Trophoblast cell (in vitro differentiated cells and primary cell): ENCODE results near the gene ZNF397.

Experiments
- DNase-seq, 2 donors: peaks; one replicate each; pipeline ENCODE4 v3.0.0-alpha.2; 2016
- H2AFZ ChIP-seq: 2 replicates; pipeline ENCODE4 v1.6.1; 2013; ENCODE audit warnings: low read length, moderate library complexity, mild to moderate bottlenecking; ENCODE audit not compliant: insufficient read depth, poor library complexity
- H2AK5ac ChIP-seq: 2 replicates; pipeline ENCODE4 v1.6.1; 2013; ENCODE audit warnings: mild to moderate bottlenecking, low read length
- H2BK120ac ChIP-seq: 2 replicates; pipeline ENCODE4 v1.6.1; 2013; ENCODE audit warnings: low read length, mild to moderate bottlenecking, moderate library complexity; ENCODE audit not compliant: insufficient read depth, poor library complexity
- H2BK12ac ChIP-seq: 2 replicates; pipeline ENCODE4 v1.6.1; 2013; ENCODE audit warnings: mild to moderate bottlenecking, low read length, moderate library complexity
- H2BK5ac ChIP-seq: 2 replicates; pipeline ENCODE4 v1.6.1; 2013; ENCODE audit warnings: low read length, low read depth, moderate library complexity, mild to moderate bottlenecking; ENCODE audit not compliant: poor library complexity
- H3K14ac ChIP-seq: 2 replicates; pipeline ENCODE4 v1.6.1; 2013; ENCODE audit warnings: mild to moderate bottlenecking, low read length
- H3K18ac ChIP-seq: 2 replicates; pipeline ENCODE4 v1.6.1; 2013; ENCODE audit warnings: mild to moderate bottlenecking, low read length
- H3K23ac ChIP-seq: 2 replicates; pipeline ENCODE4 v1.6.1; 2013; ENCODE audit warnings: low read length
- H3K27ac ChIP-seq: 2 replicates; pipeline ENCODE4 v1.5.1; 2013; ENCODE audit warnings: low read depth, mild to moderate bottlenecking, inconsistent platforms, low read length, moderate library complexity
- H3K27me3 ChIP-seq: 2 replicates; pipeline ENCODE4 v1.6.1; 2013; ENCODE audit warnings: inconsistent platforms, mild to moderate bottlenecking, low read length, moderate library complexity; ENCODE audit not compliant: insufficient read depth
- H3K36me3 ChIP-seq, 2 experiments: 1 replicate in 1 of 2; 2 replicates in 1 of 2; pipeline ENCODE4 v1.6.1; 2013; ENCODE audit warnings: low read length in 2 of 2, mild to moderate bottlenecking in 2 of 2, moderate library complexity in 1 of 2; ENCODE audit not compliant: insufficient read depth in 2 of 2, control insufficient read depth in 1 of 2
- H3K4ac ChIP-seq: 2 replicates; pipeline ENCODE4 v1.6.1; 2013; ENCODE audit warnings: low read depth, mild to moderate bottlenecking, low read length, moderate library complexity
- H3K4me1 ChIP-seq, 2 experiments: 1 replicate in 1 of 2; 2 replicates in 1 of 2; pipeline ENCODE4 v1.6.1; 2013; ENCODE audit warnings: low read length in 2 of 2, mild to moderate bottlenecking in 2 of 2, moderate library complexity in 1 of 2; ENCODE audit not compliant: insufficient read depth in 2 of 2, control insufficient read depth in 1 of 2
- H3K4me2 ChIP-seq: 2 replicates; pipeline ENCODE4 v1.6.1; 2013; ENCODE audit warnings: inconsistent platforms, mild to moderate bottlenecking, low read length, moderate library complexity
- H3K4me3 ChIP-seq: 2 replicates; pipeline ENCODE4 v1.5.1; 2013; ENCODE audit warnings: mild to moderate bottlenecking, low read depth, low read length, inconsistent platforms
- H3K79me1 ChIP-seq: one replicate; pipeline ENCODE4 v1.6.1; 2013; ENCODE audit warnings: low read length
- H3K79me2 ChIP-seq: 2 replicates; pipeline ENCODE4 v1.6.1; 2013; ENCODE audit warnings: low read length, mild to moderate bottlenecking; ENCODE audit not compliant: control insufficient read depth, insufficient read depth, poor library complexity
- H3K9ac ChIP-seq: 2 replicates; pipeline ENCODE4 v1.6.1; 2013; ENCODE audit warnings: mild to moderate bottlenecking, low read length
- H3K9me3 ChIP-seq: 2 replicates; pipeline ENCODE4 v1.6.1; 2013; ENCODE audit warnings: low read depth, mild to moderate bottlenecking, control low read depth, inconsistent platforms, low read length; ENCODE audit not compliant: insufficient read depth
- H4K12ac ChIP-seq: 2 replicates; pipeline ENCODE4 v1.6.1; 2013; ENCODE audit warnings: low read depth, mild to moderate bottlenecking, low read length, moderate library complexity
- H4K8ac ChIP-seq: 2 replicates; pipeline ENCODE4 v1.6.1; 2013; ENCODE audit warnings: low read depth, mild to moderate bottlenecking, low read length, moderate library complexity
- H4K91ac ChIP-seq: one replicate; pipeline ENCODE4 v1.6.1; 2013; ENCODE audit warnings: low read depth, mild to moderate bottlenecking, low read length, moderate library complexity
- WGBS: extraction: QIAGEN DNeasy Blood & Tissue Kit; methylation state at CpG from one replicate; pipeline ENCODE4 v1.1.7; 2013; ENCODE audit warnings: missing lambda C conversion rate; ENCODE audit not compliant: insufficient read length, insufficient coverage; ENCODE audit errors: extremely low coverage; 5-methylcytosine and 5-hydroxymethylcytosine counted together

The ZNF397 gene

DNA sequence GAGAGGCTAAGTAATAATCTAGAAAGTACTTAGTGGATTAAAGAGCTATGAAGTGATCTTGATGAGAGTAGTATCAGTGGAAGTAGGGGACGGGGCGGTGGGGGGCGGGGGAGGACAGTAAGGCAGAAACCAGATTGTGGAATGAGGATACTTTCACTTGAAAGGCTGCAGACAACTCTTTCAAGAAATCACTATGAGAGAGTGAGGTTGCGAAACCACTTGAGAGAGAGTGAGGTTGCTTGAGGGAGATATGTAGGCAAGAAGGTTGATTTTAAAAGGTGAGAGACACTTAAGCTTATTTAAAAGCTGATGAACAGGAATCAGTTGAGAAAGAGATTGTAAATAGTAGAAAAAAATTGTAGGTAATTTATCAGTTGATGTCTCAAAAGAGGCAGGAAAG is 3.8 kb downstream of the ZNF397 start:
- H3K4me2 ChIP-seq: no peak overlapping the region
- H3K27me3 ChIP-seq: no peaks in the 10 kb centered on the region
- no peak overlapping the region for H2BK5ac ChIP-seq
- H2BK120ac ChIP-seq: no peak overlapping the region
- H3K14ac ChIP-seq: no peak overlapping the region
- H3K18ac ChIP-seq: no peak overlapping the region
- H3K4me1 ChIP-seq: peaks cover 2% of the 10 kb centered on the region in 2 experiments
- DNase-seq: peak in 1 of 2 donors; percentile 61
- WGBS: no CpG with 5 or more reads among the region's 4 CpGs
- no peaks in the 10 kb centered on the region for H3K9me3 ChIP-seq
- H3K23ac ChIP-seq: no peak overlapping the region
- H4K12ac ChIP-seq: no peak overlapping the region
- H3K4ac ChIP-seq: no peak overlapping the region
- no peak overlapping the region for H3K4me3 ChIP-seq
- no peaks in the 10 kb centered on the region for H3K79me2 ChIP-seq
- no peak overlapping the region for H2AK5ac ChIP-seq
- H3K79me1 ChIP-seq: peaks cover 5% of the 10 kb centered on the region
- H4K91ac ChIP-seq: no peak overlapping the region
- H2AFZ ChIP-seq: no peak overlapping the region
- no peak overlapping the region for H2BK12ac ChIP-seq
- H3K9ac ChIP-seq: no peak overlapping the region
- peaks cover 6 to 27% of the 10 kb centered on the region in 2 experiments for H3K36me3 ChIP-seq
- no peak overlapping the region for H4K8ac ChIP-seq
- H3K27ac ChIP-seq: no peak overlapping the region

DNA sequence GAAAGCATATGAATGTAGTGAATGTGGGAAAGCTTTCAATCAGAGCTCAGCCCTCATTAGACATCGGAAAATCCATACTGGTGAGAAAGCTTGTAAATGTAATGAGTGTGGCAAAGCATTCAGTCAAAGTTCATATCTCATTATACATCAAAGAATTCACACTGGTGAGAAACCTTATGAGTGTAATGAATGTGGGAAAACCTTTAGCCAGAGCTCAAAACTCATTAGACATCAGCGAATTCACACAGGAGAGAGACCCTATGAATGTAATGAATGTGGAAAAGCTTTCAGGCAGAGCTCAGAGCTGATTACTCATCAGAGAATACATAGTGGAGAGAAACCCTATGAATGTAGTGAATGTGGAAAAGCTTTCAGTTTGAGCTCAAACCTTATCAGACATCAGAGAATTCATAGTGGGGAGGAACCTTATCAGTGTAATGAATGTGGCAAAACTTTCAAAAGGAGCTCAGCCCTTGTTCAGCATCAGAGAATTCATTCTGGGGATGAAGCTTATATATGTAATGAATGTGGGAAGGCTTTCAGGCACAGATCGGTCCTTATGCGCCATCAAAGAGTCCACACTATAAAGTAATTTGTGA is 5.0 kb downstream of the ZNF397 start:
- Histone ChIP-seq H3K18ac (no peak overlapping the region), H3K9ac (no peak overlapping the region), H4K12ac (no peak overlapping the region), H3K79me1 (peaks cover 2% of the 10 kb centered on the region), H2BK120ac (no peak overlapping the region), H3K27ac (no peak overlapping the region), H3K4me3 (no peak overlapping the region), H2AK5ac (no peak overlapping the region), H3K36me3 (peaks cover 6 to 30% of the 10 kb centered on the region in 2 experiments), H2BK5ac (no peak overlapping the region), H3K4ac (no peak overlapping the region), H3K14ac (no peak overlapping the region), H3K4me1 (peaks cover 2% of the 10 kb centered on the region in 2 experiments), H3K4me2 (no peak overlapping the region), H3K23ac (no peak overlapping the region), H4K91ac (no peak overlapping the region), H3K9me3 (no peaks in the 10 kb centered on the region), H4K8ac (no peak overlapping the region), H2AFZ (no peak overlapping the region), H3K27me3 (no peaks in the 10 kb centered on the region), H2BK12ac (no peak overlapping the region), H3K79me2 (no peaks in the 10 kb centered on the region)
- peak; percentile 66 to 89 for DNase-seq
- no CpG with 5 or more reads among the region's 4 CpGs for WGBS

DNA sequence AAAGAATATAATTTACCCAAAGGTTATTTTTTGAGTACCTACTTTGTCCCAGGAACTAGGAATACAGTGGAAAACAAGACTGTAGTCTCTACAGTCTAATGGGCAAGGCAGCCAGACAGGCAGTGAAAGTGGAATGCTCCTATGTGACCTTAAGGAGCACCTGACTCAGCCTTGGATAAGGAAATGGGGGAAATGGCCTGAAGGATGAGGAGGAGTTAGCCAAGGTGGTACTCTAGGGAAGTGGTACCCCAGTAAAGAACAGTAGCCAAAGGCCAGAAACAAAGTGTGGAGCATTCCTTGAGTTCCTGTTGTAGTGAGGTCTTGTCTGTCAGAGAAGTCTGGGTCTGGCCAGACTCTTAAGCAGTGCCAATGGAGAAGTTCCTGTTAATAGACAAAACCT is 6.0 kb downstream of the ZNF397 start:
- no peaks in the 10 kb centered on the region for H3K79me2 ChIP-seq
- H2AK5ac ChIP-seq: no peak overlapping the region
- H4K12ac ChIP-seq: no peak overlapping the region
- H3K27me3 ChIP-seq: no peaks in the 10 kb centered on the region
- H3K27ac ChIP-seq: no peak overlapping the region
- no peak overlapping the region for H3K18ac ChIP-seq
- no peak overlapping the region for H2BK12ac ChIP-seq
- H3K4me2 ChIP-seq: no peak overlapping the region
- H3K14ac ChIP-seq: no peak overlapping the region
- peak; percentile 89 to 90 for DNase-seq
- H3K4me1 ChIP-seq: peaks cover 2% of the 10 kb centered on the region in 2 experiments
- H3K4ac ChIP-seq: no peak overlapping the region
- H3K9me3 ChIP-seq: no peaks in the 10 kb centered on the region
- no peak overlapping the region for H4K91ac ChIP-seq
- H2BK120ac ChIP-seq: no peak overlapping the region
- H3K79me1 ChIP-seq: no peaks in the 10 kb centered on the region
- no peak overlapping the region for H2AFZ ChIP-seq
- no peak overlapping the region for H3K4me3 ChIP-seq
- no peak overlapping the region for H3K23ac ChIP-seq
- peaks cover 6 to 30% of the 10 kb centered on the region in 2 experiments for H3K36me3 ChIP-seq
- no peak overlapping the region for H2BK5ac ChIP-seq
- H4K8ac ChIP-seq: no peak overlapping the region
- no peak overlapping the region for H3K9ac ChIP-seq

DNA sequence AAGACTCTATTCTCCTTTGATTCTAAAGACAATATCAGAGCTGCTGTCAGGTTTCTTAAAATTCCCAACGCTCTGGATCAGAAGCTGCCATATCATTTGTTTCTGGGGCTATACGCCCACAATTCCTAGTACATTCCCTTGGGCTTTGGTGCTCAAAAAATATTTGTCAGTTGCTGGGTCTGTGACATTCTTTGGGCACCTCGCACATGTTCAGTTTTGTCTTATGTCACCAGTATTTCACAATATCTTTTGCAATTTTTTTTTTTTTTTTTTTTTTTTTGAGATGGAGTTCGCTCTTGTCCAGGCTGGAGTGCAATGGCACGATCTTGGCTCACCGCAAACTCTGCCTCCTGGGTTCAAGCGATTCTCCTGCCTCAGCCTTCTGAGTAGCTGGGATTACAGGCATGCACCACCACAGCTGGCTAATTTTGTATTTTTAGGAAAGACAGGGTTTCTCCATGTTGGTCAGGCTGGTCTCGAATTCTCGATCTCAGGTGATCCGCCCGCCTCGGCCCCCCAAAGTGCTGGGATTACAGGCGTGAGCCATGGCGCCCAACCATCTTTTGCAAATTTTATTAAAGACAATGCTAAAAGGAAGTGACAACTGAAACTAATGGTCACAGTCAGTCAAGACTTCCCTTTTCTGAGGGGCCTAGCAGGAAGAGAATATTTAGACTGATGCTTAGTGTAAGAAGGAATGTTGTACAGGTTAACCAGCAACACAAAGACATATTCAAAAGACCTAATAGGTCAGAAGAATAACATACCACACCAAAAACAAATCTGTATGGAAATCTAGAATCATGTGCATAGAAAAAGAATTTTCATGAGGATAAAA is 6.8 kb downstream of the ZNF397 start:
- Histone ChIP-seq H2AK5ac (no peak overlapping the region), H3K4ac (no peak overlapping the region), H3K79me1 (no peaks in the 10 kb centered on the region), H2BK120ac (no peak overlapping the region), H3K27me3 (no peaks in the 10 kb centered on the region), H3K14ac (no peak overlapping the region), H4K12ac (no peak overlapping the region), H3K9me3 (no peaks in the 10 kb centered on the region), H3K23ac (no peak overlapping the region), H3K9ac (no peak overlapping the region), H4K91ac (no peak overlapping the region), H3K4me3 (no peak overlapping the region), H2AFZ (no peak overlapping the region), H3K18ac (no peak overlapping the region), H3K79me2 (no peaks in the 10 kb centered on the region), H2BK12ac (no peak overlapping the region), H3K36me3 (peaks cover 3 to 28% of the 10 kb centered on the region in 2 experiments), H3K4me1 (peaks cover under 1 to 2% of the 10 kb centered on the region in 2 experiments), H4K8ac (no peak overlapping the region), H2BK5ac (no peak overlapping the region), H3K4me2 (no peak overlapping the region), H3K27ac (peak overlapping the region; percentile 23)
- no CpG with 5 or more reads among the region's 14 CpGs for WGBS
- DNase-seq: peak in 1 of 2 donors; percentile 90
